HG03095 (cell line): Measurements from ENCODE around the gene HABP4.

Experiments
- ATAC-seq: cut with Tn5 transposase; IDR thresholded peaks from one replicate; pipeline ENCODE4 v1.9.1; 2021; ENCODE audit warnings: moderate library complexity; ENCODE audit not compliant: unreplicated experiment

Gene HABP4

DNA sequence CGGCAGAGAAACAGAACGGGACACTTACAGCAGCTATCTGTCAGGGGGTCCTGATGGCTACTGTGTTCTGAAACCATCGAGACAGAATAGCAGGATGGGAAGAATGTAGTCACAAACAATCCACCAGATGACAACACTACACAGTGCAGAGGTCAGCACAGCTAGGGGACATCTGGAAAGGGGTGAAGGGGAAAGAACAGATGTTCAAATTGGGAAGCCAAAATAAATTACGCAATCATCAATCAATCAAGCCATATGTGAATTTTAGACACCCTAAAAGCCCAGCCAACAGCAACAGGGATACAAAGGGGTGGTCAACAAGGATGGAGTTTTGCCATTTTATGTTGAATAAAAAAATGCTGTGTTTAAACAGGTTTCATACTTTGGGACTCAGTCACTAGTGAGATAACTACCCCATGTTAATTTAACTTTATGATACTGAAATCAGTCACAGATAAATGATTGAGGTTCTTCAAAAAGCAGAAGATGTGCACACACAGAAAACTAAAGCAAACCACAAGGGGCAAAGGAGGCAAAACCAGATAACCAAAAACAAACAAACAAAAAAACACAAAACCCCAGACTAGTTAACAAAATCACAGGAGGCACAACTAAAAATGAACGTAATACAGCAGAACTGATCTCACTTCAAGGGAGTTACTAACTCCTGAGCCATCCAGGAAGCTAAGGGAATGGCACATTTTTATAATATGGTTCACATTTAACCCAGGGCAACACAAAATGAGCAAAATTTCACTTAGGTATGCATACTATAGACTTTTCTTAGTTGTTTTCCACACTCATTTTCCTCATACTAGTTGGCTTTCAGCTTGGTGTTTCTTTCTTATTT is 65.9 kb downstream of the HABP4 start:
- ATAC-seq = no peak

DNA sequence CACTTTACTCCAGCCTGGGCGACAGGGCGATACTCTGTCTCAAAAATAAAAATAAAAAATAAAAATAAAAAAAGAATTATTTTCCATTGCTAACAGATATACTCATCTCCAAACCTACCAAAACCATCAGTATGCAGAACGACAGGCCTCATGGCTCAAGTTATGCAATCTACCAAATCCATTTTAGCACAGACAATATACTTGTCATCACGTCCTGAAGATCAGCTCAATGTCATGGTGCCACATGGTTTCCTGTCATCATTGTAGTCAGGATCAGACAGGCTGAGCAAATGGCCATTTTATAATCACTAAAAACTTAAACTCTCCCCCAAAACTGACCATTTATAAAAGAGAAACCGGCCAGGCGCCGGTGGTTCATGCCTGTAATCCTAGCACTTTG is 69.1 kb downstream of the HABP4 start:
- ATAC-seq = no peak

DNA sequence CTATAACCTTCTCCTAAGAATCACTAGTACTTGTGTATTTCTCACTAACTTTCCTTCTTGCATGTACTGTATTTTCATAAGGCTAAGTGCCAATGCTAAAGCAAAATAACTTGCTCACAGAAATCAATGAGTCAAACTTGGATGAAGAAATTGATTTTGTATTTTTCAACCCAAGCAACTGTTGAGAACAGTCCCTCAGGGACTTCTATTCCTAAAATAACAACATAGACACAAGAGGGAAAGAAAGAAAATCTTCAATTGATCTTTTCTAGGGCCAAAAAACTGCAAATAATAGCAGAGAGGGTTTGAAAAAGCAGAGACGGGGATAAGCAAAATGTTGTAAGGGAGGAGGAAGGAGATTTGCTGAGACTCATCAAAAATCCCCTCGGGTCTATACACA is 69.8 kb downstream of the HABP4 start:
- no peak for ATAC-seq

DNA sequence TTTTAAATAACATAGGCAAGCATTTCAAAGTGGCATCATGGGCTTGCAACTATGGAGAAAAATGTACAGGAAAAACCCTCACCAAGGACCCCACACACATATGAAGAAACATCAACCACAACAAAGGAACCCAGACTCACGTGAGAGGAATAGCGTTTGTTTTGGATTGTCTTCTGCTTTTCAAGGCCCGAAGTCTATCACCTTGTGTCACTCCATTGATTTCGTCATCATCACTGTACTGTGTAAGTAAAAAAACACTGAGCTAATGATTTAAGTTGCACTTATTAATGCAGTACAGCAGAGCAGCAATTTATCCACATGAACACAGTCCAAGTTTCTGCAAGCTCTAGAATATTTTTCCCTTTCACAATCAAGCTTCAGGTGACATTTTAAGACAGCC is 72.4 kb downstream of the HABP4 start:
- ATAC-seq = no peak

DNA sequence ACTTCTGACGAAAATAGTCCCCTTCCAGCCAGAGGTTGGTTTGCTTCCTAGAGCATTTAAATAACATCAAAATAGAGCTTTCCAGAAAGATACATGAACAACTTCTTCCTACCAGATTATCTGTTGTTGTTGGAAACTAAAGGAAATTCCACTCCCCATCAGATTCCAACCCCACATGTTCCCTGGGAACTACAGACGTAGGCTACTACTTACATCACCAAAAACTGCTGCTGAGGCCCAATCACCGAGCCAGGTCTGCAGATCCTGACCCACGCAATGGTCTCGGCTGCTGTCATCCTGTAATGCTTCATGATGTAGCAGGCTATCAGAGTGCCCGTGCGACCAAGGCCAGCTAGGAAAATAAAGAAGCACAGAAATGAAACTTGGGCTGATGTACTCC is 73.4 kb downstream of the HABP4 start:
- no peak for ATAC-seq

DNA sequence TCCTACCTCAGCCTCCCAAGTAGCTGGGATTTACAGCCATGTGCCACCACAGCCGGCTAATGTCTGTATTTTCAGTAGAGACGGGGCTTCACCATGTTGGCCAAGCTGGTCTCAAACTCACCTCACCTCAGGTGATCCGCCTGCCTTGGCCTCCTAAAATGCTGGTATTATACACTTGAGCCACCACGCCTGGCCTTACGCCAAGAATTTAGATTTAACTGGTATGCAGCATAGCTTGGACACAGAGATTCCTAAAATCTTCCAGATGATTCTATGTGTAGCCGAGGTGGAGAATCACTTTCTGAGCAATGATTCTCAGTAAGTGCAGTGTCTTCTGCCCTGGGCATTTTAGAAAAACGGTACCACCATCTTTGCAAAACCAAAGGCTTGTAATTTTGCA is 74.1 kb downstream of the HABP4 start:
- ATAC-seq = no peak

DNA sequence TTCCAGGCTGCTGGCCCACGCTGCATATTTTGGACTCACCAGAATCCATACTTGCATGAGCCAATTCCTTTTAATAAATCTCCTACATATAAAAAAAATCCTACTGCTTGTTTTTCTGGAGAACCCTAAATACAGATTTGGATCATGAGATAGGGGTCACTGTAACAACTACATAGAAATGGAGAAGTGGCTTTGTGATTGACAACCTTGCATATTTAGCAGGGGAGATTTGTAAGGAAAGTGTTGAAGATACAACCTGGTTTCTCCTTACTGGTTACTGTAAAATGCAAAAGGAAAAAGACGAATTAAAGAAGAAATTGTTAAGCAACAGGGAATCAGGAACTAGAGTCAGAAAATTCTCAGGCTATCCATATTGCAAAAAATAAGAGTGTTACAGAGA is 74.8 kb downstream of the HABP4 start:
- ATAC-seq = no peak

DNA sequence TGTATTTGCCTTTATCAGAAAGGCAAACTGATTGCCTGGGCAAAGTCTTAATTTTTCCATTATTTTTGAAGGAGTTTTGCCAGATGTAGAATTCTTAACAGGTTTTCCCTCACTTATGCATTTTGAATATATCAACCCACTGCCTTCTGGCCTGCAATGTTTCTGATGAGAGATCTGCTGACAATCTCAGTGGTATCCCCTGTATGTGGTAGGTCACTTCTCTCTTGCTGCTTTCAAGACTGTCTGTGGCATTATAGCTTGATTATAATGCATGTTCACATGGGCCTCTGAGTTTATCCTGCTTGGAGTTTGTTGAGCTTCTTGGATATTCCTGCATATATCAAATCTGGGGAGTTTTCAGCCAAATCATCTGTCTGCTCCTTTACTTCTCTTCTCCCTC is 82.2 kb downstream of the HABP4 start:
- ATAC-seq = no peak

DNA sequence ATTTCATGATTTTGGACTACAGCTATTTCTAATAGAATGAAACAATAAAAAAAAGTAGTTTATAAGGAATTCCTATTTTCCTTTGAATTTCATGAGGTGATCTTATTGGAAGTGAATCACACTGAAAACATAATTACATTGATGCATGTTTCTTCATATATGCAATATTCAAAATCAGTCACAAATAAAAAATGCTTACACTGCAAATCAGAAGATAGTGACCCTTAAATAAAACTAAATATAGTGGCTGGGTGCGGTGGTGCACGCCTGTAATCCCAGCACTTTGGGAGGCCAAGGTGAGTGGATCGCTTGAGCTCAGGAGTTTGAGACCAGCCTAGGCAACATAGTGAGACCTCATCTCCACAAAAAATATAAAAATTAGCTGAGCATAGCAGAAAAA is 90.1 kb downstream of the HABP4 start:
- ATAC-seq = no peak
